HG03565 (cell line): ENCODE measurements around the gene HAUS1.

Source experiments
- ATAC-seq: cut with Tn5 transposase; IDR thresholded peaks from one replicate; pipeline ENCODE4 v1.9.1; 2021; ENCODE audit warnings: mild to moderate bottlenecking, moderate library complexity; ENCODE audit not compliant: unreplicated experiment

The HAUS1 gene

GRCh38 chr18:46104128-46104911 is at the start of gene HAUS1:
Gene HAUS1, plus strand, starts transcription at chr18:46104385. Its CDS starts 27 bp downstream, at chr18:46104412.
- ATAC-seq: peak; percentile 80

- peak; percentile 47 for ATAC-seq
These were observed 49.0 kb upstream of the HAUS1 start for GRCh38 chr18:46054956-46055837.

GRCh38 chr18:46055838-46056230 is 48.4 kb upstream of the HAUS1 start:
- peak; percentile 13 for ATAC-seq

GRCh38 chr18:46060359-46060841 is 43.8 kb upstream of the HAUS1 start:
- no peak for ATAC-seq

- ATAC-seq: no peak
These were observed 42.8 kb upstream of the HAUS1 start for GRCh38 chr18:46061387-46061786.

GRCh38 chr18:46061796-46062195 is 42.4 kb upstream of the HAUS1 start:
- no peak for ATAC-seq

GRCh38 chr18:46062781-46063180 is 41.4 kb upstream of the HAUS1 start:
- ATAC-seq: no peak

GRCh38 chr18:46067438-46068007 is 36.7 kb upstream of the HAUS1 start:
- ATAC-seq: no peak

GRCh38 chr18:46068763-46069162 is 35.4 kb upstream of the HAUS1 start:
- ATAC-seq: no peak

GRCh38 chr18:46069524-46069923 is 34.7 kb upstream of the HAUS1 start:
- ATAC-seq: no peak

- ATAC-seq: no peak
These were observed 34.0 kb upstream of the HAUS1 start for GRCh38 chr18:46070232-46070631.

- ATAC-seq: no peak
These were observed 33.2 kb upstream of the HAUS1 start for GRCh38 chr18:46070815-46071652.

GRCh38 chr18:46071653-46072375 is 32.4 kb upstream of the HAUS1 start, which contains the start of gene PSTPIP2:
Gene PSTPIP2, minus strand, starts transcription at chr18:46072260. Its CDS starts 72 bp downstream, at chr18:46072188.
- ATAC-seq: peak; percentile 36

- ATAC-seq: no peak
These were observed 31.8 kb upstream of the HAUS1 start for GRCh38 chr18:46072376-46072867.

- ATAC-seq: no peak
These were observed 31.2 kb upstream of the HAUS1 start for GRCh38 chr18:46072959-46073358.

GRCh38 chr18:46073474-46074331 is 30.5 kb upstream of the HAUS1 start:
- ATAC-seq: no peak

GRCh38 chr18:46079336-46079735 is 24.8 kb upstream of the HAUS1 start:
- ATAC-seq: no peak

GRCh38 chr18:46080156-46080555 is 24.0 kb upstream of the HAUS1 start:
- ATAC-seq: no peak

GRCh38 chr18:46084431-46084830 is 19.8 kb upstream of the HAUS1 start:
- no peak for ATAC-seq
